ENCODE data around the gene LIN52.

DNA sequence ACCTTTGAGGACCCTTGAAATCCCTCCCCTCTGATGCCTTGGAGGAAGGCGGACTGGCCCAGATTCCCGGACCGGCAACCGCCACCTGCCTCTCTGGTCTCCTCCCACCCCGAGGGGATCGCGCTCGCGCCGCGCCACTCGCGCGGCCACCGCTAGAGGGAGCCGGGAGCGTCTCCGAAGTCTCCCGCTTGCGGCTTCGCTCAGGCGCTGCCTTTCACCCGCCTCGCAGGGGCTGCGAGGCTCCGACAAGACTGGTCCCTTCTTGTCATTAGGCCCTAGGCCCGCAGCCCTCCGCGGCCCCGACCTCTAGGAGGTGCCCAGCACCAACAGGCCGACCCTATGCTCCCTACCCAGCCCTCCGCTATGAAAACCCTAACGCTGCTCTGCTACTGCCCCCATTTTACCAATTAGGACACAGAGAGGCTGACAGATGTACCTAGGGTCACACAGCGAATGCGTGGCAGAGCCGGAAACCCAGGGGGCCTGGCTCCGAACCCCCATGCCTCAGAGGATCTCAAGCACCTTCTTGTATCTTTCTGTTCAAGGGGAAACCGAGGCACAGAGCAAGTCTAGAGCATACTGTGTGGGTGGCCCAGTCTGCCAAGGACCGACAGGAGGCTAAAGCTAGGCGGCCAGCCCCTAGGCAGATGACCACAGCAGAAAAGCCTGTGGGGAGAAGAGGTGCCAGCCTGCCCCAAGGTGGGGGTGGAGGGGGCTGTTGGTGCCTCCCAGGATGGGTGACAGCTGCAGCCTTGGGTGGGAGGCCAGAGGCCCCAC, 133.1 kb downstream of the LIN52 start:
- TF ChIP-seq ESRRB (CRISPR knock-in tag; IDR thresholded peaks at IDR 0.05; ENCODE audit: borderline replicate concordance) (no peak), POLR2A (conservative IDR thresholded peaks at IDR 0.05) (no peak), SIN3A (IDR thresholded peaks at IDR 0.05; ENCODE audit: borderline replicate concordance in 2 of 2, control insufficient read depth in 1 of 2, low read depth in 2 of 2, low read length in 2 of 2) (no peak), PRPF4 (IDR thresholded peaks at IDR 0.05; ENCODE audit: insufficient read depth, low read depth, low read length, poor library complexity, severe bottlenecking) (no peak)
